ENCODE data around the gene PRKCQ. TPM values are rescaled to one million over a fixed set of nuclear protein-coding genes. Genes with fewer than 3 reads are reported as not detected.

The PRKCQ gene
- polyA plus RNA-seq, 1 donor (not counting 4 experiments of a cell fraction or from before 2014, with no cell fraction given) = 7.5 TPM

DNA sequence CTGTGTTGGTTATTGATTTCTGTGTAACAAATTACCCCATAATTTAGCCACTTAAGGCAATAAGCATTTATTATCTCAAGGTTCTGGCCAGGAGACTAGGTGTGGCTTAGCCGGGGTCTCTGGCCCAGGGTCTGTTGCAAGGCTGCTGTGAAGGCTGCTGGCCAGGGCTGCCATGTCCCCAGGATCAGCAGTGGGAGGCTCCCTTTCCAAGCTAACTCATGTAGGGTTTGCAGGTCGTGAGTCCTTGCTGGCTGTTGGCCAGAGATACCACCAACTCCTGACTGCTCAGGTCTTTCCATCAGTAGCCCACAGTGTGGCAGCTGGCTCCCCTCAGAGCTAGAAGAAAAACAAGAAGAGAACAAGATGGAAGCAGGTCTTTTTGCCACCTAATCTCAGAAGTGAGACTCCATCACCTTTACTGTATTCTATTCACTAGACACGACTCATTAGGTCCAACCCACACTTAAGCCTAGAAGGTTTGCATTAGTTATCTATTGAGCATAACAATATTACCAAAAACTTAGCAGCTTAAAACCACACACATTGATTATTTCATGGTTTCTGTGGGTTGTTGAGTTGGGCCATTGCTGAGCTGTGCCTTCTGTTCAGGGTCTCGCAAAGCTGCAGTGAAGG, 191.7 kb downstream of the PRKCQ start:
- H3K9me1 ChIP-seq (ENCODE audit: control insufficient read depth, extremely low read depth, insufficient read depth, low read length) = no peaks in the 10 kb centered on the region
- H3K36me3 ChIP-seq (ENCODE audit: control insufficient read depth in 2 of 2, extremely low read depth in 1 of 2, insufficient read depth in 2 of 2, low read length in 2 of 2) = no peaks in the 10 kb centered on the region
- H3K27me3 ChIP-seq (ENCODE audit: control insufficient read depth, extremely low read depth, insufficient read depth, low read length) = no peaks in the 10 kb centered on the region
- H2AFZ ChIP-seq (ENCODE audit: control insufficient read depth, low read length) = no peak overlapping the region
- no peaks in the 10 kb centered on the region for H3K79me2 ChIP-seq (ENCODE audit: control insufficient read depth, insufficient read depth, low read length)
- H4K20me1 ChIP-seq (ENCODE audit: control insufficient read depth, extremely low read depth, insufficient read depth, low read length) = no peaks in the 10 kb centered on the region
- H3K4me1 ChIP-seq (ENCODE audit: control insufficient read depth, extremely low read depth, insufficient read depth, low read length) = no peaks in the 10 kb centered on the region
- peaks cover 2% of the 10 kb centered on the region for H3K9me3 ChIP-seq (ENCODE audit: control insufficient read depth, low read depth, low read length)
- H3K4me3 ChIP-seq (ENCODE audit: control insufficient read depth in 2 of 3, extremely low read depth in 1 of 3, insufficient read depth in 2 of 3, low read depth in 1 of 3, low read length in 3 of 3) = no peak overlapping the region
- dilution Hi-C loops (cut with MboI; ENCODE audit: extremely low pct_ligation_motif_present, low sequenced_read_pairs) = loop anchor here (25.0 kb wide), 1 partner anchor 126 kb away; no protein-coding TSS in a partner anchor
- no peak overlapping the region for H3K9ac ChIP-seq (ENCODE audit: control insufficient read depth, extremely low read depth, insufficient read depth, low read length)
- H3K4me2 ChIP-seq (ENCODE audit: control insufficient read depth, extremely low read depth, insufficient read depth, low read depth, low read length) = no peak overlapping the region
- no peak for DNase-seq (ENCODE audit: low read depth, low spot score)
- no peak for FAIRE-seq
- TF ChIP-seq EZH2 (IDR thresholded peaks at IDR 0.05; ENCODE audit: low read length) = no peak
- TF ChIP-seq, protein P1, sequence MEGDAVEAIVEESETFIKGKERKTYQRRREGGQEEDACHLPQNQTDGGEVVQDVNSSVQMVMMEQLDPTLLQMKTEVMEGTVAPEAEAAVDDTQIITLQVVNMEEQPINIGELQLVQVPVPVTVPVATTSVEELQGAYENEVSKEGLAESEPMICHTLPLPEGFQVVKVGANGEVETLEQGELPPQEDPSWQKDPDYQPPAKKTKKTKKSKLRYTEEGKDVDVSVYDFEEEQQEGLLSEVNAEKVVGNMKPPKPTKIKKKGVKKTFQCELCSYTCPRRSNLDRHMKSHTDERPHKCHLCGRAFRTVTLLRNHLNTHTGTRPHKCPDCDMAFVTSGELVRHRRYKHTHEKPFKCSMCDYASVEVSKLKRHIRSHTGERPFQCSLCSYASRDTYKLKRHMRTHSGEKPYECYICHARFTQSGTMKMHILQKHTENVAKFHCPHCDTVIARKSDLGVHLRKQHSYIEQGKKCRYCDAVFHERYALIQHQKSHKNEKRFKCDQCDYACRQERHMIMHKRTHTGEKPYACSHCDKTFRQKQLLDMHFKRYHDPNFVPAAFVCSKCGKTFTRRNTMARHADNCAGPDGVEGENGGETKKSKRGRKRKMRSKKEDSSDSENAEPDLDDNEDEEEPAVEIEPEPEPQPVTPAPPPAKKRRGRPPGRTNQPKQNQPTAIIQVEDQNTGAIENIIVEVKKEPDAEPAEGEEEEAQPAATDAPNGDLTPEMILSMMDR (optimal IDR thresholded peaks at IDR 0.05 in 1 of 3, IDR thresholded peaks at IDR 0.05 in 1 of 3, conservative IDR thresholded peaks at IDR 0.05 in 1 of 3; ENCODE audit: extremely low read depth in 1 of 3, insufficient read depth in 2 of 3, low read length in 3 of 3) = no peak
- no peak overlapping the region for H3K27ac ChIP-seq (ENCODE audit: control insufficient read depth, insufficient read depth, low read length)

- DNase-seq (ENCODE audit: low read depth, low spot score) (no peak), FAIRE-seq (no peak)
- Histone ChIP-seq H3K9me1 (ENCODE audit: control insufficient read depth, extremely low read depth, insufficient read depth, low read length) (no peaks in the 10 kb centered on the region), H2AFZ (ENCODE audit: control insufficient read depth, low read length) (no peak overlapping the region), H3K36me3 (ENCODE audit: control insufficient read depth in 2 of 2, extremely low read depth in 1 of 2, insufficient read depth in 2 of 2, low read length in 2 of 2) (no peaks in the 10 kb centered on the region), H3K4me2 (ENCODE audit: control insufficient read depth, extremely low read depth, insufficient read depth, low read depth, low read length) (no peak overlapping the region), H3K9me3 (ENCODE audit: control insufficient read depth, low read depth, low read length) (peaks cover 2% of the 10 kb centered on the region), H3K79me2 (ENCODE audit: control insufficient read depth, insufficient read depth, low read length) (no peaks in the 10 kb centered on the region), H3K27me3 (ENCODE audit: control insufficient read depth, extremely low read depth, insufficient read depth, low read length) (no peaks in the 10 kb centered on the region), H4K20me1 (ENCODE audit: control insufficient read depth, extremely low read depth, insufficient read depth, low read length) (no peaks in the 10 kb centered on the region), H3K4me1 (ENCODE audit: control insufficient read depth, extremely low read depth, insufficient read depth, low read length) (no peaks in the 10 kb centered on the region), H3K4me3 (ENCODE audit: control insufficient read depth in 2 of 3, extremely low read depth in 1 of 3, insufficient read depth in 2 of 3, low read depth in 1 of 3, low read length in 3 of 3) (no peak overlapping the region), H3K27ac (ENCODE audit: control insufficient read depth, insufficient read depth, low read length) (no peak overlapping the region), H3K9ac (ENCODE audit: control insufficient read depth, extremely low read depth, insufficient read depth, low read length) (no peak overlapping the region)
- dilution Hi-C loops (cut with MboI; ENCODE audit: extremely low pct_ligation_motif_present, low sequenced_read_pairs) = loop anchor here (25.0 kb wide), 1 partner anchor 125 kb away; no protein-coding TSS in a partner anchor
- no peak for TF ChIP-seq EZH2 (IDR thresholded peaks at IDR 0.05; ENCODE audit: low read length)
- TF ChIP-seq, protein P1 (optimal IDR thresholded peaks at IDR 0.05 in 1 of 3, IDR thresholded peaks at IDR 0.05 in 1 of 3, conservative IDR thresholded peaks at IDR 0.05 in 1 of 3; ENCODE audit: extremely low read depth in 1 of 3, insufficient read depth in 2 of 3, low read length in 3 of 3) = no peak
Measured at GRCh38 chr10:6386960-6387359, 193.1 kb downstream of the PRKCQ start.

All from keratinocyte (primary cell).